ENCODE data around the gene VRK1.

The VRK1 gene

GRCh38 chr14:96821501-96821900 is 24.3 kb downstream of the VRK1 start:
- Histone ChIP-seq H3K27me3 (ENCODE audit: control insufficient read depth, low read length) (no peaks in the 10 kb centered on the region), H3K79me2 (ENCODE audit: control insufficient read depth, low read length) (peaks cover 100% of the 10 kb centered on the region)

GRCh38 chr14:96823652-96824051 is 26.5 kb downstream of the VRK1 start:
- H4K20me1 ChIP-seq (ENCODE audit: control insufficient read depth, insufficient read depth, low read depth, low read length) = no peaks in the 10 kb centered on the region
- no peak overlapping the region for H3K4me2 ChIP-seq (ENCODE audit: low read length)
- peaks cover 66% of the 10 kb centered on the region for H3K36me3 ChIP-seq (ENCODE audit: control insufficient read depth, low read length)
- no peaks in the 10 kb centered on the region for H3K4me1 ChIP-seq (ENCODE audit: control insufficient read depth, low read length)
- H3F3A ChIP-seq (ENCODE audit: control insufficient read depth, insufficient read depth) = 0 out of 2 replicates have a peak, but pooled peaks cover 2% of the 10 kb centered on the region
- no peaks in the 10 kb centered on the region for H3K27me3 ChIP-seq (ENCODE audit: control insufficient read depth, low read length)
- TF ChIP-seq, protein P1, sequence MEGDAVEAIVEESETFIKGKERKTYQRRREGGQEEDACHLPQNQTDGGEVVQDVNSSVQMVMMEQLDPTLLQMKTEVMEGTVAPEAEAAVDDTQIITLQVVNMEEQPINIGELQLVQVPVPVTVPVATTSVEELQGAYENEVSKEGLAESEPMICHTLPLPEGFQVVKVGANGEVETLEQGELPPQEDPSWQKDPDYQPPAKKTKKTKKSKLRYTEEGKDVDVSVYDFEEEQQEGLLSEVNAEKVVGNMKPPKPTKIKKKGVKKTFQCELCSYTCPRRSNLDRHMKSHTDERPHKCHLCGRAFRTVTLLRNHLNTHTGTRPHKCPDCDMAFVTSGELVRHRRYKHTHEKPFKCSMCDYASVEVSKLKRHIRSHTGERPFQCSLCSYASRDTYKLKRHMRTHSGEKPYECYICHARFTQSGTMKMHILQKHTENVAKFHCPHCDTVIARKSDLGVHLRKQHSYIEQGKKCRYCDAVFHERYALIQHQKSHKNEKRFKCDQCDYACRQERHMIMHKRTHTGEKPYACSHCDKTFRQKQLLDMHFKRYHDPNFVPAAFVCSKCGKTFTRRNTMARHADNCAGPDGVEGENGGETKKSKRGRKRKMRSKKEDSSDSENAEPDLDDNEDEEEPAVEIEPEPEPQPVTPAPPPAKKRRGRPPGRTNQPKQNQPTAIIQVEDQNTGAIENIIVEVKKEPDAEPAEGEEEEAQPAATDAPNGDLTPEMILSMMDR (IDR thresholded peaks at IDR 0.05; ENCODE audit: low read depth, low read length, poor library complexity, severe bottlenecking) = no peak
- TF ChIP-seq EZH2phosphoT487 (IDR thresholded peaks at IDR 0.05; ENCODE audit: borderline replicate concordance, low read length) = no peak
- peaks cover 6% of the 10 kb centered on the region; the same call in 1 of the 2 replicates for H3K9me3 ChIP-seq (ENCODE audit: control insufficient read depth, insufficient read depth, low read length)
- no peaks in the 10 kb centered on the region for H3K9me2 ChIP-seq (replicated peaks; ENCODE audit: control insufficient read depth, low read length)
- peaks cover 100% of the 10 kb centered on the region for H3K79me2 ChIP-seq (ENCODE audit: control insufficient read depth, low read length)
- no peak overlapping the region for H3K27ac ChIP-seq (ENCODE audit: low read depth, low read length)
- no peak overlapping the region for H3K4me3 ChIP-seq (ENCODE audit: low read length)

More at GRCh38 chr14:96821501-96821900, 24.3 kb downstream of the VRK1 start:
- TF ChIP-seq, protein P1 (IDR thresholded peaks at IDR 0.05; ENCODE audit: low read depth, low read length, poor library complexity, severe bottlenecking) = no peak
- TF ChIP-seq EZH2phosphoT487 (IDR thresholded peaks at IDR 0.05; ENCODE audit: borderline replicate concordance, low read length) = no peak
- Histone ChIP-seq H3F3A (ENCODE audit: control insufficient read depth, insufficient read depth) (0 out of 2 replicates have a peak, but pooled peaks cover 2% of the 10 kb centered on the region), H4K20me1 (ENCODE audit: control insufficient read depth, insufficient read depth, low read depth, low read length) (no peaks in the 10 kb centered on the region), H3K9me2 (replicated peaks; ENCODE audit: control insufficient read depth, low read length) (no peaks in the 10 kb centered on the region), H3K36me3 (ENCODE audit: control insufficient read depth, low read length) (peaks cover 47% of the 10 kb centered on the region), H3K4me1 (ENCODE audit: control insufficient read depth, low read length) (no peaks in the 10 kb centered on the region), H3K27ac (ENCODE audit: low read depth, low read length) (no peak overlapping the region), H3K9me3 (ENCODE audit: control insufficient read depth, insufficient read depth, low read length) (no peaks in the 10 kb centered on the region), H3K4me2 (ENCODE audit: low read length) (no peak overlapping the region), H3K4me3 (ENCODE audit: low read length) (no peak overlapping the region)

- TF ChIP-seq, protein P1 (IDR thresholded peaks at IDR 0.05; ENCODE audit: low read depth, low read length, poor library complexity, severe bottlenecking) = no peak
- TF ChIP-seq EZH2phosphoT487 (IDR thresholded peaks at IDR 0.05; ENCODE audit: borderline replicate concordance, low read length) = no peak
- H3K27me3 ChIP-seq (ENCODE audit: control insufficient read depth, low read length) = no peaks in the 10 kb centered on the region
- peaks cover 6% of the 10 kb centered on the region; the same call in 1 of the 2 replicates for H3K9me3 ChIP-seq (ENCODE audit: control insufficient read depth, insufficient read depth, low read length)
- no peaks in the 10 kb centered on the region for H3K4me1 ChIP-seq (ENCODE audit: control insufficient read depth, low read length)
- no peaks in the 10 kb centered on the region for H3K9me2 ChIP-seq (replicated peaks; ENCODE audit: control insufficient read depth, low read length)
- no peaks in the 10 kb centered on the region for H4K20me1 ChIP-seq (ENCODE audit: control insufficient read depth, insufficient read depth, low read depth, low read length)
- peaks cover 62% of the 10 kb centered on the region for H3K36me3 ChIP-seq (ENCODE audit: control insufficient read depth, low read length)
- H3K4me3 ChIP-seq (ENCODE audit: low read length) = no peak overlapping the region
- 0 out of 2 replicates have a peak, but pooled peaks cover 2% of the 10 kb centered on the region for H3F3A ChIP-seq (ENCODE audit: control insufficient read depth, insufficient read depth)
- no peak overlapping the region for H3K4me2 ChIP-seq (ENCODE audit: low read length)
- no peak overlapping the region for H3K27ac ChIP-seq (ENCODE audit: low read depth, low read length)
- peaks cover 100% of the 10 kb centered on the region for H3K79me2 ChIP-seq (ENCODE audit: control insufficient read depth, low read length)
Observed at GRCh38 chr14:96824283-96824682, 27.1 kb downstream of the VRK1 start.
